Mucosa of descending colon (tissue), 3 donors: ENCODE data around the gene EFCAB6. TPM values are rescaled to one million over a fixed set of nuclear protein-coding genes. Genes with fewer than 3 reads are reported as not detected.

Source experiments
- ATAC-seq: fragments of 200-7000 bp; cut with Tn5 transposase; one replicate; pipeline ENCODE4 v1.9.1; 2020; ENCODE audit warnings: mild to moderate bottlenecking, moderate library complexity
- DNase-seq, 3 donors: peaks; one replicate each; pipeline ENCODE4 v3.0.0-alpha.2; 2020
- H3K36me3 ChIP-seq: fragments of 200-600 bp; one replicate; pipeline ENCODE4 v1.8.0; 2021; ENCODE audit warnings: low read depth, mild to moderate bottlenecking
- H3K4me1 ChIP-seq: fragments of 200-600 bp; one replicate; pipeline ENCODE4 v1.8.0; 2021; ENCODE audit warnings: low read depth, mild to moderate bottlenecking
- H3K4me3 ChIP-seq: fragments of 200-600 bp; one replicate; pipeline ENCODE4 v1.8.0; 2021; ENCODE audit warnings: mild to moderate bottlenecking
- H3K9me3 ChIP-seq: fragments of 200-600 bp; one replicate; pipeline ENCODE4 v1.8.0; 2021; ENCODE audit warnings: mild to moderate bottlenecking
- intact Hi-C, 2 donors: fragments of 100-400 bp; cut with DNase I in 1 of 2; cut with micrococcal nuclease in 1 of 2; formaldehyde crosslinking; loops; one replicate each; pipeline versions ENCODE4 v1.11.0 to v1.11.1; 2022; cut with DNase I, micrococcal nuclease
- total RNA-seq, 3 donors: library from RNA; stranded (reverse); fragmentation: NEBNext Ultra II Directional in 2 of 3; extraction: Animal tissue kit (Norgen Biotek cat#: 25700) in 2 of 3; gene quantifications; one replicate each; pipeline versions ENCODE4 v1.2.1 to v1.2.4, GENCODE V29; 2021 to 2023
- TF ChIP-seq, protein P1 (sequence below): fragments of 200-600 bp; IDR thresholded peaks from one replicate; pipeline ENCODE4 v1.8.0; 2022; ENCODE audit warnings: antibody characterized with exemption, mild to moderate bottlenecking
- donor health status: DM: no; HTN: no; CAD: no; lungs with moderate emphysema.
- donor health status: DM: no; HTN: no; CAD: no.
- donor health status: DM: no; HTN: yes; CAD: no.

EFCAB6 gene
- total RNA-seq, 3 donors from 2014 or later = 1.1 to 1.8 (median 1.7) TPM

DNA sequence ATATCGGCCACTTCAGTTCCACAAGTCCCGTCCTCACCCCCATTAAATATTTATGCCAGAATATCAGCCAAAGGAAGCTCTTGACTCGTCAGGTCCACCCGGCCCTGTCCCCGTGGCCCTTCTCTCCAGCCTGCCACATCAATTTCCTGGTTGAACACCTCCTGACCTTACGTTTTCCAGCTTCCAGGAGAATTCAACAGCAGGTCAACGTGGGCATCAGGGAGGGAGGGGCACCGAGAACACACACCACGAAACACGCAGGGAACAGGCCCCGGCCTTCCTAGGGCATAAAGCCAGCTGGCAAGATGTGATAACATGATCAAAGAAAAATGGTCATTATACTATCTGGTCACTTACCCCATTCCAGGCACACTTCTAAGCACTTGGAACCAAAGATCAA, 34.9 kb upstream of the EFCAB6 start:
- ATAC-seq (no peak), DNase-seq (peak in 1 of 3 donors; percentile 19)
- TF ChIP-seq, protein P1, sequence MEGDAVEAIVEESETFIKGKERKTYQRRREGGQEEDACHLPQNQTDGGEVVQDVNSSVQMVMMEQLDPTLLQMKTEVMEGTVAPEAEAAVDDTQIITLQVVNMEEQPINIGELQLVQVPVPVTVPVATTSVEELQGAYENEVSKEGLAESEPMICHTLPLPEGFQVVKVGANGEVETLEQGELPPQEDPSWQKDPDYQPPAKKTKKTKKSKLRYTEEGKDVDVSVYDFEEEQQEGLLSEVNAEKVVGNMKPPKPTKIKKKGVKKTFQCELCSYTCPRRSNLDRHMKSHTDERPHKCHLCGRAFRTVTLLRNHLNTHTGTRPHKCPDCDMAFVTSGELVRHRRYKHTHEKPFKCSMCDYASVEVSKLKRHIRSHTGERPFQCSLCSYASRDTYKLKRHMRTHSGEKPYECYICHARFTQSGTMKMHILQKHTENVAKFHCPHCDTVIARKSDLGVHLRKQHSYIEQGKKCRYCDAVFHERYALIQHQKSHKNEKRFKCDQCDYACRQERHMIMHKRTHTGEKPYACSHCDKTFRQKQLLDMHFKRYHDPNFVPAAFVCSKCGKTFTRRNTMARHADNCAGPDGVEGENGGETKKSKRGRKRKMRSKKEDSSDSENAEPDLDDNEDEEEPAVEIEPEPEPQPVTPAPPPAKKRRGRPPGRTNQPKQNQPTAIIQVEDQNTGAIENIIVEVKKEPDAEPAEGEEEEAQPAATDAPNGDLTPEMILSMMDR = no peak
- Histone ChIP-seq H3K9me3 (no peaks in the 10 kb centered on the region), H3K36me3 (no peaks in the 10 kb centered on the region), H3K4me1 (no peaks in the 10 kb centered on the region), H3K4me3 (no peak overlapping the region)
- intact Hi-C loops = no loop called here

DNA sequence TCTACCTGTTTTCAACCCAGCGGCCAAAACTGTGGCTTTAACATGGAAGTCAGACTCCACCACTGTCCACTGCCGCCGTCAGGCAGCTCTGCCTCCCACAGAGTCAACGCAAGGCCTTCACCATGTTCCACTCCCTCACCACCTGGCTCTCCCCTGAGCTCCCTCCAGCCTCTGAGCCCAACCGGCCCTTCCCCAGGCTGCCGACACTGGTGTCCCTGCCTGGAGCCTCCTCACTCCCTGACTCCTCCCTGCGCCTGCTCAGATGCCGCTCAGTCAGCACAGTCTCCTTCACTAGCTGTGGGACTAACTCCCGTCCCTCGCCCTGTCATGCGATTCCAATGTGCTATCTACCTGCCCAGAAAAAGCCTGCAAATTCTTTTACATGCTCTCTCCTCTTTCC, 33.9 kb upstream of the EFCAB6 start:
- peak in 1 of 3 donors; percentile 19 for DNase-seq
- H3K4me3 ChIP-seq = no peak overlapping the region
- no peak for ATAC-seq
- H3K36me3 ChIP-seq = no peaks in the 10 kb centered on the region
- intact Hi-C loops = no loop called here
- TF ChIP-seq, protein P1 = no peak
- no peaks in the 10 kb centered on the region for H3K9me3 ChIP-seq
- no peaks in the 10 kb centered on the region for H3K4me1 ChIP-seq

DNA sequence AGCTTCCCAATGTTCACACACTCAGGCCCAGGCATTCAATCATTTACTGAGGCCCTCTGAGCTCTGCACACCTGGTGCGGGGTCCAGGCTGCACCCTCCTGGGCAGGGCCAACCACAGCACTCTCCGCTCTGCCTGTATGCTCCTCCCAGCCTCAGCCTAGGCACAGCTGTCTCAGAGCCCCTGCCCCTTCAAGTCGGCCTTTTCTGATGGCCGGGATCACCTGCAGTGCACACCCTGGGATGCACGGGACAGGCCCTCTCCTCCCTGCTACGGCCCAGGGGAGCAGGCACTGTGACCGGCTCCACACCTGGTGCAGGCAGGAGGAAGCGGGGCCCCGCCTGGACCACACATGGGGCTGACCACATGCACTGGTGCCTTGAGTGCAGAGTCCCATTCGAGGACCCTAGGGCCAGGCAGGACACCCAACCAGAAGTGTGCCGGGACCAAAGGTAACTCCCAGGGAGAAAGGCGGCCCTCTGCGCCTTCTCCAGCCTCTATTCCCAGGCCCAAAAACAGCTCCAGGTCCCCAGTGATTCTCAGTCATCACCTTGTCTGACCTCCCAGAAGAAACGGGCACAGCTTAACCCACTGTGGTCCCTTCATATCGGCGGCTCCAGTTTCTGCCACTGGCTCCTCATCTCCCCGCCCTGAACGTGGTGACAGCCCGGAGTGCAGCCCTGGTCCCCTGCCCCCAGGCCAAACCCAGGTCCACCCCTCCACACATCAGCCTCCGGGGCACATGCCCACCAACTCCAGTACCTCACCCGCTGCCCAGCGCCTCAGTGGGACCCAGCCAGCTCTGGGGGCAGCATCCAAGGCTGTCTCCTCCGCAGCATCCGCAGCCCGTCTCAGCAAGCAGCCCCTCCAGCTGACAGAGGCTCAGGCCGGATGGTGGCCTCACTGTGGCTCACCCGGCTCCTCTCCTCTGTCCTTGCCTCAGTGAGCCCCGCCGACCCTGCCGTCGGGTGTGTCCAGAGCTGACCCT, 32.7 kb upstream of the EFCAB6 start:
- peak in 1 of 3 donors; percentile 32 for DNase-seq
- intact Hi-C loops = no loop called here
- no peak overlapping the region for H3K4me3 ChIP-seq
- H3K9me3 ChIP-seq = no peaks in the 10 kb centered on the region
- no peak for ATAC-seq
- H3K4me1 ChIP-seq = no peaks in the 10 kb centered on the region
- TF ChIP-seq, protein P1 = no peak
- H3K36me3 ChIP-seq = no peaks in the 10 kb centered on the region

DNA sequence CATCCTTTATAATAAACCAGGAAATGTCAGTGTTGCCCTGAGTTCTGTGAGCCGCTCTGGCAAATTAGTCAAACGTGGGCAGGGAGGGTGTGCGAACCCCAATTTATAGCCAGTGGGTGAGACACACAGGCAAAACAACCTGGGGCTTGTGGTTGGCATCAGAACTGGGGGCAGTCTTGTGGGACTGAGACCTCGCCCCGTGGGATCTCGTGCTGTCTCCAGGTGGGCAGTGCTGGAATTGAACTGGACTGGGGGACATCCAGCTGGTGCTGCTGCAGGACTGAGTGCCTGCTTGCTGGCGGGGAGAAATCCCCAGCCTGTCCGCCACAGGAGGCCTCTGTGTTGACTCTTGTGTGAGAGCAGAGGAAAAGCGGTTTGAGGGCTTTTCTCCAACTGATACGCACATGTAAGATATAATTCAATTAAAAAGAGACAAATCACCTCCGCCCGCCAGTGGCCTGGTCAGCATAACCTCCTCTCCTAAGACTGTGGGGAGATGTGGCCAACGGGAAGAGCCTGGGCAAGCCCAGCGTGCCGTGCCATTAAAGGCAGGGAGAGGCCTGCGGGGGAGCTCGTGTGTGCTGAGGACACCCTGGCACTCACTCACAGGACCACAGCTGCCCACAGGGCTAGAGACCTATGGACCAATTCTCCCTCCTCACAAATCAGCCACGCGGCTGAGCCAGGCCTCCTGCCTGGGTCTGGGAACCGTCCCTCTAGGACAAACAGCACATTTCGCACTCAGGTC, 31.9 kb upstream of the EFCAB6 start:
- H3K36me3 ChIP-seq = no peaks in the 10 kb centered on the region
- no peaks in the 10 kb centered on the region for H3K9me3 ChIP-seq
- intact Hi-C loops = no loop called here
- peak in 1 of 3 donors; percentile 34 for DNase-seq
- ATAC-seq = no peak
- no peak overlapping the region for H3K4me3 ChIP-seq
- H3K4me1 ChIP-seq = no peaks in the 10 kb centered on the region
- TF ChIP-seq, protein P1 = no peak

DNA sequence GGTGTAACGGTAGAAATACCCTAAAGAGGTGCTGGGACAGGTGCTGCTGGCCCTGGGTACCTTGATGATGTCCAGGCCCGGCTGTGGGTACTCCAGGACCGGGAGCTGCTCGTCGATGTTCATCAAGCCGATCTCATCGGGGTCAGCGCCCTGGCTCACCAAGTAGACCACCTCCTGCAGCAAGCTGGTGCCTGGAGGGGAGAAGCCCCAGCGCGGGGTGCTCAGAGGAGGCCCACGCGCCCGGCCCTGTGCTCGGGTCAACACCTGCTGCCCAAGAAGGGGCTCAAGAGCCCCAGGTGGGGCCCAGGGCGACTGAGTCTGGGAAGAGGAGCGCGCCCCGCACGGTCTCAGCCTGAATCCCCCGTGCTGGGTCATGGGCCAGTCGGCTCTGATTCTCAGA, 29.6 kb upstream of the EFCAB6 start:
- ATAC-seq = no peak
- peak in 1 of 3 donors; percentile 36 for DNase-seq
- Histone ChIP-seq H3K4me1 (no peaks in the 10 kb centered on the region), H3K4me3 (no peak overlapping the region), H3K9me3 (no peaks in the 10 kb centered on the region), H3K36me3 (no peaks in the 10 kb centered on the region)
- TF ChIP-seq, protein P1 = no peak
- intact Hi-C loops = no loop called here
